Keratinocyte (primary cell): Measurements from ENCODE around the gene ACADM. TPM values are rescaled to one million over a fixed set of nuclear protein-coding genes. Genes with fewer than 3 reads are reported as not detected.
"Not testable (repeated sequence)": the region's sequence is repeated elsewhere in the genome, so short reads cannot be mapped to it uniquely, and the experiment has no call there.

Experiments
- DNase-seq: peaks from one replicate; pipeline ENCODE4 v3.0.0-alpha.2; 2011; ENCODE audit warnings: low read depth, missing footprints, low spot score
- FAIRE-seq: peaks from 2 replicates; lab custom pipeline; 2011; peaks lifted over from hg19 to GRCh38; lab: Jason Lieb, UNC
- H2AFZ ChIP-seq: 2 replicates; pipeline ENCODE4 v1.6.0; 2012; ENCODE audit warnings: low read length, control low read depth, inconsistent platforms; ENCODE audit not compliant: control insufficient read depth
- H3K27ac ChIP-seq: 2 replicates; pipeline ENCODE4 v1.5.1; 2011; ENCODE audit warnings: low read length; ENCODE audit not compliant: control insufficient read depth, insufficient read depth
- H3K27me3 ChIP-seq: 3 replicates; pipeline ENCODE4 v1.6.0; 2011; ENCODE audit warnings: low read length; ENCODE audit not compliant: control insufficient read depth, insufficient read depth; ENCODE audit errors: extremely low read depth
- H3K36me3 ChIP-seq, 2 experiments: 2 replicates in 1 of 2; 3 replicates in 1 of 2; pipeline ENCODE4 v1.5.1; 2011; ENCODE audit warnings: low read length in 2 of 2, mild to moderate bottlenecking in 1 of 2; ENCODE audit not compliant: control insufficient read depth in 2 of 2, insufficient read depth in 2 of 2; ENCODE audit errors: extremely low read depth in 1 of 2
- H3K4me1 ChIP-seq: 3 replicates; pipeline ENCODE4 v1.5.1; 2011; ENCODE audit warnings: low read length; ENCODE audit not compliant: control insufficient read depth, insufficient read depth; ENCODE audit errors: extremely low read depth
- H3K4me2 ChIP-seq: 3 replicates; pipeline ENCODE4 v1.6.0; 2011; ENCODE audit warnings: low read depth, low read length; ENCODE audit not compliant: control insufficient read depth, insufficient read depth; ENCODE audit errors: extremely low read depth
- H3K4me3 ChIP-seq, 3 experiments: fragments of 200-600 bp in 1 of 3; sonication (generic) in 1 of 3; 2 replicates in 2 of 3; 3 replicates in 1 of 3; pipeline ENCODE4 v1.5.1; 2011 to 2016; ENCODE audit warnings: low read length in 3 of 3, mild to moderate bottlenecking in 3 of 3, control low read depth in 2 of 3, inconsistent platforms in 1 of 3, low read depth in 1 of 3, mixed read lengths in 1 of 3, mixed run types in 1 of 3, moderate library complexity in 1 of 3; ENCODE audit not compliant: control insufficient read depth in 2 of 3, insufficient read depth in 2 of 3; ENCODE audit errors: extremely low read depth in 1 of 3
- H3K79me2 ChIP-seq: 2 replicates; pipeline ENCODE4 v1.6.0; 2012; ENCODE audit warnings: low read length; ENCODE audit not compliant: control insufficient read depth, insufficient read depth
- H3K9ac ChIP-seq: 3 replicates; pipeline ENCODE4 v1.6.0; 2011; ENCODE audit warnings: low read length; ENCODE audit not compliant: control insufficient read depth, insufficient read depth; ENCODE audit errors: extremely low read depth
- H3K9me1 ChIP-seq: 3 replicates; pipeline ENCODE4 v1.6.0; 2011; ENCODE audit warnings: low read length; ENCODE audit not compliant: control insufficient read depth, insufficient read depth; ENCODE audit errors: extremely low read depth
- H3K9me3 ChIP-seq: 2 replicates; pipeline ENCODE4 v1.5.1; 2012; ENCODE audit warnings: low read depth, low read length; ENCODE audit not compliant: control insufficient read depth
- H4K20me1 ChIP-seq: 3 replicates; pipeline ENCODE4 v1.6.0; 2011; ENCODE audit warnings: low read length; ENCODE audit not compliant: control insufficient read depth, insufficient read depth; ENCODE audit errors: extremely low read depth
- EZH2 ChIP-seq: IDR thresholded peaks from one replicate; pipeline ENCODE4 v1.6.1; 2012; ENCODE audit warnings: inconsistent platforms, mild to moderate bottlenecking, low read length, moderate library complexity
- dilution Hi-C: fragments of 300-500 bp; cut with MboI; formaldehyde crosslinking; loops from one replicate; pipeline ENCODE4 v1.7.0; 2020; ENCODE audit warnings: low sequenced_read_pairs; ENCODE audit not compliant: extremely low pct_ligation_motif_present
- polyA plus RNA-seq, 5 experiments: library from polyadenylated mRNA; depleted of rRNA in 3 of 5; stranded (reverse) in 3 of 5; stranded (forward) in 1 of 5; unstranded in 1 of 5; fragments of >200 nt; gene quantifications; 1 replicate in 1 of 5; 2 replicates in 3 of 5; 3 replicates in 1 of 5; pipeline versions ENCODE4 v1.2.1 to v1.2.3, GENCODE V29; 2011 to 2012; ENCODE audit warnings: missing spikeins in 2 of 5, low read depth in 1 of 5, low replicate concordance in 1 of 5
- TF ChIP-seq, protein P1 (sequence below), 3 experiments: IDR thresholded peaks in 1 of 3; conservative IDR thresholded peaks in 1 of 3; optimal IDR thresholded peaks in 1 of 3; 2 replicates in 2 of 3; 3 replicates in 1 of 3; pipeline versions ENCODE3 to v1.5.1; 2011; ENCODE audit warnings: low read length in 3 of 3, mild to moderate bottlenecking in 3 of 3, moderate library complexity in 2 of 3, control low read depth in 1 of 3, inconsistent platforms in 1 of 3; ENCODE audit not compliant: insufficient read depth in 2 of 3; ENCODE audit errors: extremely low read depth in 1 of 3

The ACADM gene
- polyA plus RNA-seq, 1 donor (not counting 4 experiments of a cell fraction or from before 2014, with no cell fraction given): 52.2 TPM

DNA sequence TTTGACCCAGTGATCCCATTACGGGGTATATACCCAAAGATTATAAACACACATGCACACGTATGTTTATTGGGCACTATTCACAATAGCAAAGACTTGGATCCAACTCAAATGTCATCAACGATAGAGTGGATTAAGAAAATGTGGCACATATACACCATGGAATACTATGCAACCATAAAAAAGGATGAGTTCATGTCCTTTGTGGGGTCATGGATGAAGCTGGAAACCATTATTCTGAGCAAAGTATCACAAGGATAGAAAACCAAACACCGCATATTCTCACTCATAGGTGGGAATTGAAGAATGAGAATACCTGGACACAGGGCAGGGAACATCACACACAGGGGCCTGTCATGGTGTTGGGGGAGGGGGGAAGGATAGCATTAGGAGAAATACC is 59.4 kb downstream of the ACADM start:
- H4K20me1 ChIP-seq, H3K4me1 ChIP-seq, H3K27ac ChIP-seq, H3K9me3 ChIP-seq, H3K27me3 ChIP-seq, H3K9me1 ChIP-seq, H3K4me3 ChIP-seq, DNase-seq, FAIRE-seq, H3K4me2 ChIP-seq, H3K9ac ChIP-seq, H2AFZ ChIP-seq, dilution Hi-C loops: not testable (repeated sequence)
- peaks cover 2 to 13% of the 10 kb centered on the region in 2 experiments for H3K36me3 ChIP-seq
- H3K79me2 ChIP-seq: peaks cover 29% of the 10 kb centered on the region

GRCh38 chr1:75785320-75785982 is 60.9 kb downstream of the ACADM start:
- DNase-seq: no peak
- H3K27ac ChIP-seq: peak overlapping the region; percentile 88
- H3K9me3 ChIP-seq: no peaks in the 10 kb centered on the region
- FAIRE-seq: no peak
- peaks cover 4 to 21% of the 10 kb centered on the region in 2 experiments for H3K36me3 ChIP-seq
- H3K9me1 ChIP-seq: no peaks in the 10 kb centered on the region
- H3K4me1 ChIP-seq: peaks cover 14% of the 10 kb centered on the region
- peak overlapping the region; percentile 90 for H3K9ac ChIP-seq
- peak overlapping the region; percentile 65 to 83 (median 80) for H3K4me3 ChIP-seq
- H4K20me1 ChIP-seq: peaks cover 10% of the 10 kb centered on the region
- H2AFZ ChIP-seq: peak overlapping the region; percentile 94
- TF ChIP-seq EZH2: no peak
- TF ChIP-seq, protein P1, sequence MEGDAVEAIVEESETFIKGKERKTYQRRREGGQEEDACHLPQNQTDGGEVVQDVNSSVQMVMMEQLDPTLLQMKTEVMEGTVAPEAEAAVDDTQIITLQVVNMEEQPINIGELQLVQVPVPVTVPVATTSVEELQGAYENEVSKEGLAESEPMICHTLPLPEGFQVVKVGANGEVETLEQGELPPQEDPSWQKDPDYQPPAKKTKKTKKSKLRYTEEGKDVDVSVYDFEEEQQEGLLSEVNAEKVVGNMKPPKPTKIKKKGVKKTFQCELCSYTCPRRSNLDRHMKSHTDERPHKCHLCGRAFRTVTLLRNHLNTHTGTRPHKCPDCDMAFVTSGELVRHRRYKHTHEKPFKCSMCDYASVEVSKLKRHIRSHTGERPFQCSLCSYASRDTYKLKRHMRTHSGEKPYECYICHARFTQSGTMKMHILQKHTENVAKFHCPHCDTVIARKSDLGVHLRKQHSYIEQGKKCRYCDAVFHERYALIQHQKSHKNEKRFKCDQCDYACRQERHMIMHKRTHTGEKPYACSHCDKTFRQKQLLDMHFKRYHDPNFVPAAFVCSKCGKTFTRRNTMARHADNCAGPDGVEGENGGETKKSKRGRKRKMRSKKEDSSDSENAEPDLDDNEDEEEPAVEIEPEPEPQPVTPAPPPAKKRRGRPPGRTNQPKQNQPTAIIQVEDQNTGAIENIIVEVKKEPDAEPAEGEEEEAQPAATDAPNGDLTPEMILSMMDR (optimal IDR thresholded peaks at IDR 0.05 in 1 of 3, IDR thresholded peaks at IDR 0.05 in 1 of 3, conservative IDR thresholded peaks at IDR 0.05 in 1 of 3; ENCODE audit: extremely low read depth in 1 of 3, insufficient read depth in 2 of 3, low read length in 3 of 3): no peak
- H3K79me2 ChIP-seq: peaks cover 43% of the 10 kb centered on the region
- H3K27me3 ChIP-seq: no peaks in the 10 kb centered on the region
- dilution Hi-C loops: no loop called here
- peak overlapping the region; percentile 96 for H3K4me2 ChIP-seq
